IMR-90 (cell line): Measurements from ENCODE around the gene FOXP1. TPM values are rescaled to one million over a fixed set of nuclear protein-coding genes. Genes with fewer than 3 reads are reported as not detected.

ENCODE experiments used
- ATAC-seq: fragments of 200-7000 bp; cut with Tn5 transposase; 2 replicates; pipeline ENCODE4 v1.9.1; 2020; ENCODE audit warnings: low read depth, mild to moderate bottlenecking, moderate library complexity
- BruUV-seq: library from RNA; stranded (reverse); fragments of 400-500 nt; replicated peaks from 2 replicates; lab custom pipeline; 2021; lab: Mats Ljungman, UMichigan
- CTCF ChIA-PET: fragments of 300-600 bp; formaldehyde crosslinking; extraction: SDS; loops from one replicate; lab custom pipeline; 2021; ENCODE audit warnings: antibody characterized with exemption; lab: Yijun Ruan, JAX
- POLR2A ChIA-PET: fragments of 300-600 bp; sonication (Branson Sonifier 250); formaldehyde crosslinking; loops from one replicate; lab custom pipeline; 2022; ENCODE audit warnings: antibody characterized with exemption; ENCODE audit not compliant: unreplicated experiment; lab: Charles Lee
- DNase-seq: peaks from one replicate; pipeline ENCODE4 v3.0.0; 2013
- H2AFZ ChIP-seq: replicated peaks from 2 replicates; pipeline ENCODE3; 2013; ENCODE audit warnings: low read length, mild to moderate bottlenecking; ENCODE audit not compliant: poor library complexity
- H2AK5ac ChIP-seq: 2 replicates; pipeline ENCODE4 v1.6.1; 2013; ENCODE audit warnings: low read depth, low read length, inconsistent platforms
- H2AK9ac ChIP-seq: replicated peaks from 2 replicates; pipeline ENCODE3; 2013; ENCODE audit warnings: mild to moderate bottlenecking, low read depth, low read length, moderate library complexity; ENCODE audit not compliant: poor library complexity
- H2BK120ac ChIP-seq: 2 replicates; pipeline ENCODE4 v1.6.1; 2013; ENCODE audit warnings: low read depth, low read length, inconsistent platforms
- H2BK15ac ChIP-seq: 3 replicates; pipeline ENCODE4 v1.6.1; 2013; ENCODE audit warnings: low read depth, low read length, inconsistent platforms
- H2BK20ac ChIP-seq: 2 replicates; pipeline ENCODE4 v1.6.1; 2013; ENCODE audit warnings: low read depth, mild to moderate bottlenecking, inconsistent platforms, low read length, moderate library complexity
- H2BK5ac ChIP-seq: 2 replicates; pipeline ENCODE4 v1.6.1; 2013; ENCODE audit warnings: mild to moderate bottlenecking, low read depth, low read length, inconsistent platforms; ENCODE audit not compliant: poor library complexity, severe bottlenecking
- H3K14ac ChIP-seq: replicated peaks from 2 replicates; pipeline ENCODE4 v1.6.1; 2013; ENCODE audit warnings: low read depth, low read length, inconsistent platforms
- H3K18ac ChIP-seq: 2 replicates; pipeline ENCODE4 v1.6.1; 2013; ENCODE audit warnings: low read depth, low read length, control low read depth
- H3K23ac ChIP-seq: 2 replicates; pipeline ENCODE4 v1.6.1; 2013; ENCODE audit warnings: low read depth, low read length, inconsistent platforms
- H3K27ac ChIP-seq: 2 replicates; pipeline ENCODE4 v1.5.1; 2013; ENCODE audit warnings: mild to moderate bottlenecking, control low read depth, low read length; ENCODE audit not compliant: insufficient read depth
- H3K27me3 ChIP-seq: 2 replicates; pipeline ENCODE4 v1.6.1; 2013; ENCODE audit warnings: low read length; ENCODE audit not compliant: control insufficient read depth, insufficient read depth
- H3K36me3 ChIP-seq: 2 replicates; pipeline ENCODE4 v1.6.1; 2013; ENCODE audit warnings: low read length, mixed read lengths; ENCODE audit not compliant: control insufficient read depth, insufficient read depth
- H3K4ac ChIP-seq: 2 replicates; pipeline ENCODE4 v1.6.1; 2013; ENCODE audit warnings: low read depth, low read length, inconsistent platforms
- H3K4me1 ChIP-seq: 2 replicates; pipeline ENCODE4 v1.6.1; 2013; ENCODE audit warnings: low read length, mixed read lengths; ENCODE audit not compliant: control insufficient read depth, insufficient read depth
- H3K4me2 ChIP-seq: 2 replicates; pipeline ENCODE4 v1.6.1; 2013; ENCODE audit warnings: low read depth, mild to moderate bottlenecking, control low read depth, low read length, moderate library complexity
- H3K4me3 ChIP-seq: 2 replicates; pipeline ENCODE4 v1.5.1; 2013; ENCODE audit warnings: low read depth, mild to moderate bottlenecking, control low read depth, low read length, moderate library complexity; ENCODE audit not compliant: insufficient read depth
- H3K56ac ChIP-seq: 2 replicates; pipeline ENCODE4 v1.6.1; 2013; ENCODE audit warnings: low read length, inconsistent platforms; ENCODE audit not compliant: insufficient read depth; ENCODE audit errors: extremely low read depth
- H3K79me1 ChIP-seq, 2 experiments: 2 replicates each; pipeline ENCODE4 v1.6.1; 2013; ENCODE audit warnings: low read length in 2 of 2, inconsistent platforms in 1 of 2, low read depth in 1 of 2
- H3K9ac ChIP-seq: 2 replicates; pipeline ENCODE4 v1.6.1; 2013; ENCODE audit warnings: low read depth, low read length, control low read depth
- H3K9me1 ChIP-seq: 2 replicates; pipeline ENCODE4 v1.6.1; 2013; ENCODE audit warnings: low read length, inconsistent platforms; ENCODE audit not compliant: insufficient read depth
- H3K9me3 ChIP-seq: 2 replicates; pipeline ENCODE4 v1.6.1; 2013; ENCODE audit warnings: low read length; ENCODE audit not compliant: control insufficient read depth, insufficient read depth
- H4K20me1 ChIP-seq: 2 replicates; pipeline ENCODE4 v1.6.1; 2013; ENCODE audit warnings: low read length, inconsistent platforms; ENCODE audit not compliant: insufficient read depth
- H4K5ac ChIP-seq: 2 replicates; pipeline ENCODE4 v1.6.1; 2013; ENCODE audit warnings: mild to moderate bottlenecking, low read depth, low read length, control low read depth
- H4K8ac ChIP-seq, 2 experiments: 2 replicates each; pipeline ENCODE4 v1.6.1; 2013; ENCODE audit warnings: low read depth in 2 of 2, low read length in 2 of 2, control low read depth in 1 of 2, inconsistent platforms in 1 of 2
- H4K91ac ChIP-seq: 2 replicates; pipeline ENCODE4 v1.6.1; 2013; ENCODE audit warnings: low read depth, low read length, inconsistent platforms; ENCODE audit not compliant: insufficient read depth
- BHLHE40 ChIP-seq: fragments of 150-350 bp; IDR thresholded peaks from 2 replicates; pipeline ENCODE4 v1.6.1; 2016; ENCODE audit warnings: mild to moderate bottlenecking, low read depth, low read length
- CHD1 ChIP-seq: IDR thresholded peaks from 2 replicates; pipeline ENCODE4 v1.6.1; 2012; ENCODE audit warnings: low read depth, low read length, improper control_type of control experiment
- FOS ChIP-seq: fragments of 150-350 bp; IDR thresholded peaks from 2 replicates; pipeline ENCODE4 v1.6.1; 2016; ENCODE audit warnings: low read depth, low read length
- MAFK ChIP-seq: IDR thresholded peaks from 2 replicates; pipeline ENCODE4 v1.6.1; 2012; ENCODE audit warnings: low read depth, low read length, improper control_type of control experiment
- MAZ ChIP-seq: IDR thresholded peaks from 2 replicates; pipeline ENCODE4 v1.6.1; 2012; ENCODE audit warnings: low read depth, mild to moderate bottlenecking, low read length, improper control_type of control experiment, moderate library complexity, borderline replicate concordance
- MXI1 ChIP-seq: IDR thresholded peaks from 2 replicates; pipeline ENCODE4 v1.6.1; 2012; ENCODE audit warnings: low read depth, mild to moderate bottlenecking, low read length, moderate library complexity, borderline replicate concordance
- POLR2A ChIP-seq: IDR thresholded peaks from 2 replicates; pipeline ENCODE4 v1.6.1; 2012; ENCODE audit warnings: mild to moderate bottlenecking, low read depth, low read length
- RAD21 ChIP-seq: IDR thresholded peaks from 2 replicates; pipeline ENCODE4 v1.6.1; 2012; ENCODE audit warnings: low read length, improper control_type of control experiment
- RCOR1 ChIP-seq: IDR thresholded peaks from 2 replicates; pipeline ENCODE4 v1.6.1; 2012; ENCODE audit warnings: mild to moderate bottlenecking, low read length, improper control_type of control experiment; ENCODE audit not compliant: insufficient replicate concordance
- RFX5 ChIP-seq: IDR thresholded peaks from 2 replicates; pipeline ENCODE4 v1.8.0; 2012; ENCODE audit warnings: low read depth, mild to moderate bottlenecking, low read length, moderate library complexity
- USF2 ChIP-seq: fragments of 150-350 bp; IDR thresholded peaks from 2 replicates; pipeline ENCODE4 v1.6.1; 2017; ENCODE audit warnings: mild to moderate bottlenecking, antibody characterized with exemption, low read length, low read depth
- WGBS, 2 experiments: methylation state at CpG; one replicate each; pipeline versions ENCODE4 v1.1.5 to v1.1.7; 2013; ENCODE audit warnings: missing lambda C conversion rate in 2 of 2; ENCODE audit not compliant: insufficient read length in 1 of 2; ENCODE audit errors: extremely low coverage in 2 of 2; 5-methylcytosine and 5-hydroxymethylcytosine counted together
- dilution Hi-C: fragments of 300-500 bp; cut with HindIII; formaldehyde crosslinking; loops from one replicate; pipeline ENCODE4 v1.14.3; 2018; ENCODE audit warnings: low sequenced_read_pairs; ENCODE audit not compliant: unreplicated experiment
- in situ Hi-C: fragments of 300-500 bp; cut with MboI; formaldehyde crosslinking; loops from 3 replicates; pipeline ENCODE4 v1.14.3; 2019; ENCODE audit warnings: low sequenced_read_pairs, inconsistent platforms, mixed read lengths
- intact Hi-C: fragments of 100-400 bp; cut with micrococcal nuclease; formaldehyde crosslinking; loops from 2 replicates; pipeline ENCODE4 v1.10.0; 2022
- polyA plus RNA-seq, 3 experiments: library from polyadenylated mRNA; depleted of rRNA; stranded (reverse); fragments of >200 nt; gene quantifications; 2 replicates each; pipeline ENCODE4 v1.2.3, GENCODE V29; 2012; ENCODE audit warnings: low replicate concordance in 1 of 3
- total RNA-seq: library from RNA; depleted of rRNA; stranded (reverse); fragments of >200 nt; gene quantifications from 2 replicates; pipeline ENCODE4 v1.2.3, GENCODE V29; 2012

The FOXP1 gene
- total and polyA plus RNA-seq, 2 of the 4 experiments (the other 2 are of a cell fraction) = 37.0 to 132 TPM

GRCh38 chr3:71247958-71248335 is 335.6 kb downstream of the FOXP1 start:
- peak overlapping the region; percentile 49 for H3K14ac ChIP-seq
- no peaks in the 10 kb centered on the region for H4K20me1 ChIP-seq
- H3K4me2 ChIP-seq = no peak overlapping the region
- ATAC-seq (no peak), DNase-seq (no peak)
- no peak overlapping the region for H3K56ac ChIP-seq
- H3K9me3 ChIP-seq = no peaks in the 10 kb centered on the region
- no peak overlapping the region for H2AFZ ChIP-seq
- peak overlapping the region; percentile 45 for H3K18ac ChIP-seq
- H3K23ac ChIP-seq = no peak overlapping the region
- no CpG with 5 or more reads among the region's 3 CpGs for WGBS, 2 experiments
- no peak overlapping the region for H3K9ac ChIP-seq
- H3K79me1 ChIP-seq = peaks cover 20 to 61% of the 10 kb centered on the region in 2 experiments; a peak in 3 of 4 replicates
- BruUV-seq = no TSS peak
- in situ Hi-C loops = no loop called here
- H3K27me3 ChIP-seq = no peaks in the 10 kb centered on the region
- peaks cover 25% of the 10 kb centered on the region for H3K9me1 ChIP-seq
- intact Hi-C loops = loop anchor here (5.0 to 10.0 kb wide), 2 partner anchors 186 to 337 kb away; partner anchors contain the start of gene FOXP1
- H3K27ac ChIP-seq = 0 out of 2 replicates have a peak overlapping the region, but pooled peaks have one; percentile 1
- H3K4me1 ChIP-seq = peaks cover 26% of the 10 kb centered on the region
- CTCF ChIA-PET = interaction anchor here (0.6 kb wide), 1 partner anchor 69 kb away, joined by 3 read pairs; no protein-coding TSS in a partner anchor
- H3K4me3 ChIP-seq = no peak overlapping the region
- peak overlapping the region; percentile 40 for H2BK20ac ChIP-seq
- peak overlapping the region; percentile 18 for H2BK5ac ChIP-seq
- no peaks in the 10 kb centered on the region for H3K36me3 ChIP-seq
- peak overlapping the region; percentile 8 to 57; a peak in 3 of 4 replicates for H4K8ac ChIP-seq
- peak overlapping the region; percentile 49; the same call in 1 of the 3 replicates for H2BK15ac ChIP-seq
- dilution Hi-C loops = no loop called here
- no peak for TF ChIP-seq RCOR1
- TF ChIP-seq CHD1 = no peak
- TF ChIP-seq MAFK = no peak
- TF ChIP-seq POLR2A = no peak
- no peak for TF ChIP-seq MAZ
- TF ChIP-seq FOS = no peak
- no peak for TF ChIP-seq BHLHE40
- no peak for TF ChIP-seq USF2
- no peak for TF ChIP-seq RAD21
- no peak for TF ChIP-seq RFX5
- TF ChIP-seq MXI1 = no peak
- peak overlapping the region; percentile 77; the same call in 1 of the 2 replicates for H2BK120ac ChIP-seq
- peak overlapping the region; percentile 59 for H4K5ac ChIP-seq
- peak overlapping the region; percentile 56; the same call in 1 of the 2 replicates for H2AK5ac ChIP-seq
- POLR2A ChIA-PET = no interaction called here
- H2AK9ac ChIP-seq = no peak overlapping the region
- peak overlapping the region; percentile 53 for H4K91ac ChIP-seq
- peak overlapping the region; percentile 84 for H3K4ac ChIP-seq
